Mammary epithelial cell (primary cell): ENCODE results near the gene MID1.

ENCODE experiments used
- EZH2 ChIP-seq: IDR thresholded peaks from 2 replicates; pipeline ENCODE4 v1.6.1; 2012; ENCODE audit warnings: low read length, inconsistent platforms, borderline replicate concordance
- TF ChIP-seq, protein P1 (sequence below), 2 donors: IDR thresholded peaks in 1 of 2; conservative IDR thresholded peaks in 1 of 2; 2 replicates each; pipeline ENCODE4 v1.5.1; 2011 to 2012; ENCODE audit warnings: inconsistent platforms in 2 of 2, low read length in 2 of 2, mild to moderate bottlenecking in 2 of 2, control low read depth in 1 of 2, low read depth in 1 of 2; ENCODE audit not compliant: insufficient read depth in 1 of 2; ENCODE audit errors: extremely low read depth in 1 of 2

DNA sequence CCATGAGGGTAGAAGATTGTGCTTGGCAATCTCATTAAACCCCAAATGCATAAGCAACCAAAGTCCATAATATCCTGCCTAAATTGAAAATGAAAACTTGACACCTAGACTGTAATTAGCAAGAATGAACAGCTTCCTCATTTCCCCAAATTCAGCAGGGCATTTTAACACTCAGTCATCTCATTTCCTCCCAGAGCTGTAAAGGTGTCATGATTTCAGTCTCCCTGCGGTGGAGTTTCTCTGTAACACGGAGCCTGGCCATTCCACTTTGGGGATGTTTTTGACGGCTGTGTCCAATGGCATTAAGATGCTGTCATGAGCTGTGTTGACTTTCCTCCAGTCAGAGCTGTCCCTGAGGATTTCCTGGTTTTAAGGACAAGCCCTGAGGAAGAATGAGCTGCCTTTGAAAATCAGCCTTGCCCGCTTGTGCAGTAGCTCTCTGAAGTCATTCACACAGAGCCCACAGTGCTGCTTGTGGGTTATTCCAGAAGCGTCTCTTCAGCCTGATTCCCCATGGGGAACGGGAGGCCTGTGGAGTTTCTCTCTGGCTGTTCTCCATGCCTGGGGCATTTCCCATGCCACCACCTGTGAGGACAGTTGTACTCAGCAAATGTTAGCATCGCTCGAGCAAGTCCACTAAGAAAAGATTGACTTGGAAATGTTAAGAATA is 187.0 kb downstream of the MID1 start:
- TF ChIP-seq, protein P1, sequence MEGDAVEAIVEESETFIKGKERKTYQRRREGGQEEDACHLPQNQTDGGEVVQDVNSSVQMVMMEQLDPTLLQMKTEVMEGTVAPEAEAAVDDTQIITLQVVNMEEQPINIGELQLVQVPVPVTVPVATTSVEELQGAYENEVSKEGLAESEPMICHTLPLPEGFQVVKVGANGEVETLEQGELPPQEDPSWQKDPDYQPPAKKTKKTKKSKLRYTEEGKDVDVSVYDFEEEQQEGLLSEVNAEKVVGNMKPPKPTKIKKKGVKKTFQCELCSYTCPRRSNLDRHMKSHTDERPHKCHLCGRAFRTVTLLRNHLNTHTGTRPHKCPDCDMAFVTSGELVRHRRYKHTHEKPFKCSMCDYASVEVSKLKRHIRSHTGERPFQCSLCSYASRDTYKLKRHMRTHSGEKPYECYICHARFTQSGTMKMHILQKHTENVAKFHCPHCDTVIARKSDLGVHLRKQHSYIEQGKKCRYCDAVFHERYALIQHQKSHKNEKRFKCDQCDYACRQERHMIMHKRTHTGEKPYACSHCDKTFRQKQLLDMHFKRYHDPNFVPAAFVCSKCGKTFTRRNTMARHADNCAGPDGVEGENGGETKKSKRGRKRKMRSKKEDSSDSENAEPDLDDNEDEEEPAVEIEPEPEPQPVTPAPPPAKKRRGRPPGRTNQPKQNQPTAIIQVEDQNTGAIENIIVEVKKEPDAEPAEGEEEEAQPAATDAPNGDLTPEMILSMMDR (conservative IDR thresholded peaks at IDR 0.05 in 1 of 2, IDR thresholded peaks at IDR 0.05 in 1 of 2; ENCODE audit: extremely low read depth in 1 of 2, insufficient read depth in 1 of 2, low read depth in 1 of 2, low read length in 2 of 2): no peak
- TF ChIP-seq EZH2: no peak
